ENCODE data around the gene C1QC.

DNA sequence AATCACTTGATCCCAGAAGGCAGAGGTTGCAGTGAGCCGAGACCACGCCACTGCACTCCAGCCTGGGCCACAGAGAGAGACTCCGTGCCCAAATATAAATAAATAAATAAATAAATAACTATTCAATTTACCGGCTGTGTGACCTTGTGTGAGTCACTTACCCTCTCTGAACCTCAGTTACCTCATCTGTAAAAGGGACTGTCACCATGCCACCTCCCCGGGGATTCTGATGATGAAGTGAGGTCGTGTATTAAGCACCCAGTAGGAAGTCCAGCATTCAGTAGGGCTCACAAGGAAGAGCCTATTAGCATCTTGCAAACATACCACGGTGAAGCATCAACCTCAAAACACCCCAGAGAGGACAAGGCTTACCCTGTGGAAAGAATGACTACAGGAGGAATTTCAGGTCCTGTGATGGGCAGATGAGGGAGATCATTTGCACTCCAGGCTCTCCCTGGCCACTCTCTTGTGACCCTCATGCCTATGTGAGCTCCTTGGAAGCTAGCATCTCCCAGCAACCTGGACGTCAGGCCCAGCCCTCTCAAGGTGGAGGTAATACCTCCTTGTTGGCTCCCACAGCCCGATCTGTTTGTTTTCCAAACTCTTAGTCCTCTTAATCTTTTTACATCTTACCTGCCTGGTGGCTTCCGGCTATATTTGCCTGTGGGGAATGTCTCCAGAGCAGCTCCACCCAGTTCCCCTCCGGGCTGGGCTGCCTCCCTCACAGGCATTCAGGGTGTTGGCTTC lies 14.6 kb upstream of the C1QC start:
- TF ChIP-seq CTCF (conservative IDR thresholded peaks at IDR 0.05; ENCODE audit: low read depth, low read length), result no peak
- no peak for TF ChIP-seq EZH2 (IDR thresholded peaks at IDR 0.05; ENCODE audit: borderline replicate concordance, low read depth, low read length, poor library complexity, severe bottlenecking)

Data from A673 (cell line).